HepG2 (cell line): ENCODE data around the gene STX8.

Experiments
- JUND ChIP-seq: sonication (generic); formaldehyde crosslinking; IDR thresholded peaks from 2 replicates; pipeline ENCODE4 v1.8.0; 2022; ENCODE audit warnings: mild to moderate bottlenecking, missing genetic modification reagents
- MXI1 ChIP-seq: IDR thresholded peaks from 3 replicates; pipeline ENCODE4 v1.6.1; 2012; ENCODE audit warnings: low read depth, low read length, inconsistent platforms, borderline replicate concordance
- PREB ChIP-seq: sonication (generic); formaldehyde crosslinking; IDR thresholded peaks from 2 replicates; pipeline ENCODE4 v1.4.0; 2020; ENCODE audit warnings: missing genetic modification reagents
- SMAD3 ChIP-seq: sonication (generic); formaldehyde crosslinking; IDR thresholded peaks from 2 replicates; pipeline ENCODE4 v1.4.0; 2020; ENCODE audit warnings: missing genetic modification reagents
- SNAPC4 ChIP-seq: sonication (generic); formaldehyde crosslinking; IDR thresholded peaks from 2 replicates; pipeline ENCODE4 v1.4.0; 2020; ENCODE audit warnings: mild to moderate bottlenecking, missing genetic modification reagents
- XRCC5 ChIP-seq: fragments of 200-400 bp; formaldehyde crosslinking; optimal IDR thresholded peaks from 2 replicates; pipeline ENCODE3; 2017; ENCODE audit warnings: mild to moderate bottlenecking, low read length
- ZNF776 ChIP-seq: sonication (generic); formaldehyde crosslinking; IDR thresholded peaks from 2 replicates; pipeline ENCODE4 v1.4.0; 2020; ENCODE audit warnings: mild to moderate bottlenecking, missing genetic modification reagents
- ZNF792 ChIP-seq: IDR thresholded peaks from 2 replicates; pipeline ENCODE4 v1.6.1; 2016
- TF ChIP-seq, protein P1 (sequence below): sonication (generic); formaldehyde crosslinking; conservative IDR thresholded peaks from 2 replicates; pipeline ENCODE4 v1.4.0; 2020; ENCODE audit warnings: missing genetic modification reagents
- TF ChIP-seq, protein P2 (sequence below): sonication (generic); formaldehyde crosslinking; IDR thresholded peaks from 2 replicates; pipeline ENCODE4 v1.4.0; 2020; ENCODE audit warnings: missing genetic modification reagents
- TF ChIP-seq, protein P3 (sequence below): fragments of 450-650 bp; IDR thresholded peaks from 2 replicates; pipeline ENCODE4 v1.6.1; 2016
- TF ChIP-seq, protein P4 (sequence below): sonication (generic); formaldehyde crosslinking; conservative IDR thresholded peaks from 2 replicates; pipeline ENCODE4 v1.4.0; 2020; ENCODE audit warnings: missing genetic modification reagents
- TF ChIP-seq, protein P5 (sequence below): sonication (generic); formaldehyde crosslinking; IDR thresholded peaks from 2 replicates; pipeline ENCODE4 v1.5.0; 2020; ENCODE audit warnings: mild to moderate bottlenecking, missing genetic modification reagents, moderate library complexity

- no peak for TF ChIP-seq ZNF792 (CRISPR knock-in tag)
- TF ChIP-seq JUND = no peak
- TF ChIP-seq, protein P1, sequence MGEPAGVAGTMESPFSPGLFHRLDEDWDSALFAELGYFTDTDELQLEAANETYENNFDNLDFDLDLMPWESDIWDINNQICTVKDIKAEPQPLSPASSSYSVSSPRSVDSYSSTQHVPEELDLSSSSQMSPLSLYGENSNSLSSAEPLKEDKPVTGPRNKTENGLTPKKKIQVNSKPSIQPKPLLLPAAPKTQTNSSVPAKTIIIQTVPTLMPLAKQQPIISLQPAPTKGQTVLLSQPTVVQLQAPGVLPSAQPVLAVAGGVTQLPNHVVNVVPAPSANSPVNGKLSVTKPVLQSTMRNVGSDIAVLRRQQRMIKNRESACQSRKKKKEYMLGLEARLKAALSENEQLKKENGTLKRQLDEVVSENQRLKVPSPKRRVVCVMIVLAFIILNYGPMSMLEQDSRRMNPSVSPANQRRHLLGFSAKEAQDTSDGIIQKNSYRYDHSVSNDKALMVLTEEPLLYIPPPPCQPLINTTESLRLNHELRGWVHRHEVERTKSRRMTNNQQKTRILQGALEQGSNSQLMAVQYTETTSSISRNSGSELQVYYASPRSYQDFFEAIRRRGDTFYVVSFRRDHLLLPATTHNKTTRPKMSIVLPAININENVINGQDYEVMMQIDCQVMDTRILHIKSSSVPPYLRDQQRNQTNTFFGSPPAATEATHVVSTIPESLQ = no peak
- TF ChIP-seq MXI1 = no peak
- TF ChIP-seq, protein P2, sequence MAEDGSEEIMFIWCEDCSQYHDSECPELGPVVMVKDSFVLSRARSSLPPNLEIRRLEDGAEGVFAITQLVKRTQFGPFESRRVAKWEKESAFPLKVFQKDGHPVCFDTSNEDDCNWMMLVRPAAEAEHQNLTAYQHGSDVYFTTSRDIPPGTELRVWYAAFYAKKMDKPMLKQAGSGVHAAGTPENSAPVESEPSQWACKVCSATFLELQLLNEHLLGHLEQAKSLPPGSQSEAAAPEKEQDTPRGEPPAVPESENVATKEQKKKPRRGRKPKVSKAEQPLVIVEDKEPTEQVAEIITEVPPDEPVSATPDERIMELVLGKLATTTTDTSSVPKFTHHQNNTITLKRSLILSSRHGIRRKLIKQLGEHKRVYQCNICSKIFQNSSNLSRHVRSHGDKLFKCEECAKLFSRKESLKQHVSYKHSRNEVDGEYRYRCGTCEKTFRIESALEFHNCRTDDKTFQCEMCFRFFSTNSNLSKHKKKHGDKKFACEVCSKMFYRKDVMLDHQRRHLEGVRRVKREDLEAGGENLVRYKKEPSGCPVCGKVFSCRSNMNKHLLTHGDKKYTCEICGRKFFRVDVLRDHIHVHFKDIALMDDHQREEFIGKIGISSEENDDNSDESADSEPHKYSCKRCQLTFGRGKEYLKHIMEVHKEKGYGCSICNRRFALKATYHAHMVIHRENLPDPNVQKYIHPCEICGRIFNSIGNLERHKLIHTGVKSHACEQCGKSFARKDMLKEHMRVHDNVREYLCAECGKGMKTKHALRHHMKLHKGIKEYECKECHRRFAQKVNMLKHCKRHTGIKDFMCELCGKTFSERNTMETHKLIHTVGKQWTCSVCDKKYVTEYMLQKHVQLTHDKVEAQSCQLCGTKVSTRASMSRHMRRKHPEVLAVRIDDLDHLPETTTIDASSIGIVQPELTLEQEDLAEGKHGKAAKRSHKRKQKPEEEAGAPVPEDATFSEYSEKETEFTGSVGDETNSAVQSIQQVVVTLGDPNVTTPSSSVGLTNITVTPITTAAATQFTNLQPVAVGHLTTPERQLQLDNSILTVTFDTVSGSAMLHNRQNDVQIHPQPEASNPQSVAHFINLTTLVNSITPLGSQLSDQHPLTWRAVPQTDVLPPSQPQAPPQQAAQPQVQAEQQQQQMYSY (CRISPR knock-in tag) = no peak
- no peak for TF ChIP-seq XRCC5
- TF ChIP-seq, protein P3, sequence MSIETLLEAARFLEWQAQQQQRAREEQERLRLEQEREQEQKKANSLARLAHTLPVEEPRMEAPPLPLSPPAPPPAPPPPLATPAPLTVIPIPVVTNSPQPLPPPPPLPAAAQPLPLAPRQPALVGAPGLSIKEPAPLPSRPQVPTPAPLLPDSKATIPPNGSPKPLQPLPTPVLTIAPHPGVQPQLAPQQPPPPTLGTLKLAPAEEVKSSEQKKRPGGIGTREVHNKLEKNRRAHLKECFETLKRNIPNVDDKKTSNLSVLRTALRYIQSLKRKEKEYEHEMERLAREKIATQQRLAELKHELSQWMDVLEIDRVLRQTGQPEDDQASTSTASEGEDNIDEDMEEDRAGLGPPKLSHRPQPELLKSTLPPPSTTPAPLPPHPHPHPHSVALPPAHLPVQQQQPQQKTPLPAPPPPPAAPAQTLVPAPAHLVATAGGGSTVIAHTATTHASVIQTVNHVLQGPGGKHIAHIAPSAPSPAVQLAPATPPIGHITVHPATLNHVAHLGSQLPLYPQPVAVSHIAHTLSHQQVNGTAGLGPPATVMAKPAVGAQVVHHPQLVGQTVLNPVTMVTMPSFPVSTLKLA = no peak
- TF ChIP-seq, protein P4, sequence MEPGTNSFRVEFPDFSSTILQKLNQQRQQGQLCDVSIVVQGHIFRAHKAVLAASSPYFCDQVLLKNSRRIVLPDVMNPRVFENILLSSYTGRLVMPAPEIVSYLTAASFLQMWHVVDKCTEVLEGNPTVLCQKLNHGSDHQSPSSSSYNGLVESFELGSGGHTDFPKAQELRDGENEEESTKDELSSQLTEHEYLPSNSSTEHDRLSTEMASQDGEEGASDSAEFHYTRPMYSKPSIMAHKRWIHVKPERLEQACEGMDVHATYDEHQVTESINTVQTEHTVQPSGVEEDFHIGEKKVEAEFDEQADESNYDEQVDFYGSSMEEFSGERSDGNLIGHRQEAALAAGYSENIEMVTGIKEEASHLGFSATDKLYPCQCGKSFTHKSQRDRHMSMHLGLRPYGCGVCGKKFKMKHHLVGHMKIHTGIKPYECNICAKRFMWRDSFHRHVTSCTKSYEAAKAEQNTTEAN (CRISPR knock-in tag) = no peak
- TF ChIP-seq, protein P5, sequence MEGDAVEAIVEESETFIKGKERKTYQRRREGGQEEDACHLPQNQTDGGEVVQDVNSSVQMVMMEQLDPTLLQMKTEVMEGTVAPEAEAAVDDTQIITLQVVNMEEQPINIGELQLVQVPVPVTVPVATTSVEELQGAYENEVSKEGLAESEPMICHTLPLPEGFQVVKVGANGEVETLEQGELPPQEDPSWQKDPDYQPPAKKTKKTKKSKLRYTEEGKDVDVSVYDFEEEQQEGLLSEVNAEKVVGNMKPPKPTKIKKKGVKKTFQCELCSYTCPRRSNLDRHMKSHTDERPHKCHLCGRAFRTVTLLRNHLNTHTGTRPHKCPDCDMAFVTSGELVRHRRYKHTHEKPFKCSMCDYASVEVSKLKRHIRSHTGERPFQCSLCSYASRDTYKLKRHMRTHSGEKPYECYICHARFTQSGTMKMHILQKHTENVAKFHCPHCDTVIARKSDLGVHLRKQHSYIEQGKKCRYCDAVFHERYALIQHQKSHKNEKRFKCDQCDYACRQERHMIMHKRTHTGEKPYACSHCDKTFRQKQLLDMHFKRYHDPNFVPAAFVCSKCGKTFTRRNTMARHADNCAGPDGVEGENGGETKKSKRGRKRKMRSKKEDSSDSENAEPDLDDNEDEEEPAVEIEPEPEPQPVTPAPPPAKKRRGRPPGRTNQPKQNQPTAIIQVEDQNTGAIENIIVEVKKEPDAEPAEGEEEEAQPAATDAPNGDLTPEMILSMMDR (CRISPR knock-in tag) = no peak
- TF ChIP-seq SMAD3 = no peak
- no peak for TF ChIP-seq ZNF776
- no peak for TF ChIP-seq PREB (CRISPR knock-in tag)
- TF ChIP-seq SNAPC4 (CRISPR knock-in tag) = no peak
Measured at GRCh38 chr17:9557161-9557755, 18.4 kb downstream of the STX8 start.
